ENCODE measurements around the gene ERCC5. TPM values are rescaled to one million over a fixed set of nuclear protein-coding genes. Genes with fewer than 3 reads are reported as not detected.

The ERCC5 gene
- total RNA-seq, 1 donor from 2014 or later = 39.4 TPM

GRCh38 chr13:102879793-102880499, 34.1 kb downstream of the ERCC5 start:
- TF ChIP-seq, protein P1, sequence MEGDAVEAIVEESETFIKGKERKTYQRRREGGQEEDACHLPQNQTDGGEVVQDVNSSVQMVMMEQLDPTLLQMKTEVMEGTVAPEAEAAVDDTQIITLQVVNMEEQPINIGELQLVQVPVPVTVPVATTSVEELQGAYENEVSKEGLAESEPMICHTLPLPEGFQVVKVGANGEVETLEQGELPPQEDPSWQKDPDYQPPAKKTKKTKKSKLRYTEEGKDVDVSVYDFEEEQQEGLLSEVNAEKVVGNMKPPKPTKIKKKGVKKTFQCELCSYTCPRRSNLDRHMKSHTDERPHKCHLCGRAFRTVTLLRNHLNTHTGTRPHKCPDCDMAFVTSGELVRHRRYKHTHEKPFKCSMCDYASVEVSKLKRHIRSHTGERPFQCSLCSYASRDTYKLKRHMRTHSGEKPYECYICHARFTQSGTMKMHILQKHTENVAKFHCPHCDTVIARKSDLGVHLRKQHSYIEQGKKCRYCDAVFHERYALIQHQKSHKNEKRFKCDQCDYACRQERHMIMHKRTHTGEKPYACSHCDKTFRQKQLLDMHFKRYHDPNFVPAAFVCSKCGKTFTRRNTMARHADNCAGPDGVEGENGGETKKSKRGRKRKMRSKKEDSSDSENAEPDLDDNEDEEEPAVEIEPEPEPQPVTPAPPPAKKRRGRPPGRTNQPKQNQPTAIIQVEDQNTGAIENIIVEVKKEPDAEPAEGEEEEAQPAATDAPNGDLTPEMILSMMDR (conservative IDR thresholded peaks at IDR 0.05; ENCODE audit: low read depth, low read length) = no peak
- DNase-seq (ENCODE audit: low read depth) = no peak
- no peak overlapping the region for H3K4me3 ChIP-seq (ENCODE audit: low read depth, low read length)

GRCh38 chr13:102881819-102882686, 36.2 kb downstream of the ERCC5 start:
- DNase-seq (ENCODE audit: low read depth) = no peak
- H3K4me3 ChIP-seq (ENCODE audit: low read depth, low read length) = no peak overlapping the region
- TF ChIP-seq, protein P1 (conservative IDR thresholded peaks at IDR 0.05; ENCODE audit: low read depth, low read length) = no peak

GRCh38 chr13:102892503-102892902, 46.7 kb downstream of the ERCC5 start:
- DNase-seq (ENCODE audit: low read depth) = no peak
- TF ChIP-seq, protein P1 (conservative IDR thresholded peaks at IDR 0.05; ENCODE audit: low read depth, low read length) = no peak
- H3K4me3 ChIP-seq (ENCODE audit: low read depth, low read length) = no peak overlapping the region

- H3K4me3 ChIP-seq (ENCODE audit: low read depth, low read length) = no peak overlapping the region
- DNase-seq (ENCODE audit: low read depth) = no peak
- TF ChIP-seq, protein P1 (conservative IDR thresholded peaks at IDR 0.05; ENCODE audit: low read depth, low read length) = no peak
Observed at GRCh38 chr13:102897371-102898138, 51.7 kb downstream of the ERCC5 start.

GRCh38 chr13:102900193-102900608, 54.4 kb downstream of the ERCC5 start:
- TF ChIP-seq, protein P1 (conservative IDR thresholded peaks at IDR 0.05; ENCODE audit: low read depth, low read length) = no peak

DNA sequence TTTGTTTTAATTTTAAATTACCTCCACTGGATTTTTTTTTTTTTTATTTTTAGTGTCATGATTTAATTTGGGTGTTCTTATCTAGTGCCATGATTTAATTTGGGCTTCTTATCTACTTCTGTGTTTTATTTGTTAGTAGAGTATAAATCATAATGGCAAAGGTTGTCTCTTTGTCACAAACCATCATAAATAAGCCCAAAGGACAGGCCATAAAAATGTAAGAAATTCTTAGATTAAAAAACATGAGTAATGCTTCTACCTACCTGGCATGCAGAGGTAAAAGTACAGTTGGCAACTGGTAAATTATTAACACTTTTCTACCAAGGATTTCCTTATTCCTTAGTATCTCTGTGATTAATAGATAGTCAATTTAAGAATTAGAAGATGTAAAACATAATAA, 55.2 kb downstream of the ERCC5 start:
- DNase-seq (ENCODE audit: low read depth) = no peak
- no peak overlapping the region for H3K4me3 ChIP-seq (ENCODE audit: low read depth, low read length)
- TF ChIP-seq, protein P1 (conservative IDR thresholded peaks at IDR 0.05; ENCODE audit: low read depth, low read length) = no peak

More at GRCh38 chr13:102900193-102900608, 54.4 kb downstream of the ERCC5 start:
- no peak overlapping the region for H3K4me3 ChIP-seq (ENCODE audit: low read depth, low read length)
- no peak for DNase-seq (ENCODE audit: low read depth)
